A549 (cell line): ENCODE data around the gene RANBP17. TPM values are rescaled to one million over a fixed set of nuclear protein-coding genes. Genes with fewer than 3 reads are reported as not detected.

Experiments
- ATAC-seq, 2 experiments: fragments of 200-7000 bp in 1 of 2; fragments of >200 bp in 1 of 2; cut with Nextera tagmentation in 1 of 2; cut with Tn5 transposase in 1 of 2; 3 replicates each; pipeline versions ENCODE4 v1.8.0 to v1.9.1; 2018 to 2020; ENCODE audit warnings: mild to moderate bottlenecking in 1 of 2, moderate library complexity in 1 of 2
- CTCF ChIA-PET: fragments of 300-600 bp; sonication (Branson Sonifier 250); formaldehyde crosslinking; extraction: SDS; loops from one replicate; lab custom pipeline; 2021; ENCODE audit warnings: antibody characterized with exemption, inconsistent platforms; lab: Yijun Ruan, JAX
- POLR2A ChIA-PET: fragments of 350-600 bp; formaldehyde crosslinking; extraction: SDS; loops from one replicate; lab custom pipeline; 2021; ENCODE audit warnings: antibody characterized with exemption, inconsistent platforms; lab: Yijun Ruan, JAX
- DNase-seq, 2 experiments: peaks; one replicate each; pipeline versions ENCODE4 v3.0.0 to v3.0.0-alpha.2; 2011 to 2016; ENCODE audit warnings: low read depth in 1 of 2, low spot score in 1 of 2
- FAIRE-seq: peaks from 2 replicates; lab custom pipeline; 2011; peaks lifted over from hg19 to GRCh38; lab: Jason Lieb, UNC
- H3K27ac ChIP-seq, 2 experiments: fragments of >200 bp; sonication (Bioruptor Twin); formaldehyde crosslinking; 3 replicates each; pipeline ENCODE4 v1.5.1; 2016 to 2017
- H3K4me1 ChIP-seq: fragments of >200 bp; sonication (Bioruptor Twin); formaldehyde crosslinking; 3 replicates; pipeline ENCODE4 v1.6.1; 2016
- H3K4me2 ChIP-seq: fragments of >200 bp; sonication (Bioruptor Twin); formaldehyde crosslinking; 3 replicates; pipeline ENCODE4 v1.6.1; 2016
- H3K4me3 ChIP-seq: fragments of >200 bp; sonication (Bioruptor Twin); formaldehyde crosslinking; 3 replicates; pipeline ENCODE4 v1.5.1; 2016
- H3K9me3 ChIP-seq: fragments of >200 bp; sonication (Bioruptor Twin); formaldehyde crosslinking; 3 replicates; pipeline ENCODE4 v1.6.1; 2016
- ATOH8 ChIP-seq: fragments of 250-450 bp; sonication (Bioruptor Pico); IDR thresholded peaks from 2 replicates; pipeline ENCODE4 v1.5.0; 2020; ENCODE audit warnings: low read depth, mild to moderate bottlenecking, moderate library complexity
- CBX8 ChIP-seq: fragments of 200-600 bp; sonication (generic); IDR thresholded peaks from 2 replicates; pipeline ENCODE4 v1.6.1; 2016
- CHD4 ChIP-seq: fragments of 200-600 bp; sonication (generic); IDR thresholded peaks from 2 replicates; pipeline ENCODE4 v1.6.1; 2016; ENCODE audit warnings: antibody characterized with exemption, mild to moderate bottlenecking, borderline replicate concordance
- EHF ChIP-seq: fragments of 250-450 bp; sonication (Bioruptor Pico); IDR thresholded peaks from 2 replicates; pipeline ENCODE4 v1.5.0; 2020; ENCODE audit warnings: mild to moderate bottlenecking
- FOSB ChIP-seq: fragments of 250-450 bp; sonication (Bioruptor Pico); IDR thresholded peaks from 2 replicates; pipeline ENCODE4 v1.5.0; 2020; ENCODE audit warnings: mild to moderate bottlenecking, moderate library complexity
- HDAC2 ChIP-seq: fragments of 200-600 bp; sonication (generic); IDR thresholded peaks from 2 replicates; pipeline ENCODE4 v1.6.1; 2016
- HEYL ChIP-seq: fragments of 250-450 bp; sonication (Bioruptor Pico); IDR thresholded peaks from 2 replicates; pipeline ENCODE4 v1.8.0; 2021; ENCODE audit warnings: mild to moderate bottlenecking, moderate library complexity
- HOXA7 ChIP-seq: fragments of 250-450 bp; sonication (Bioruptor Pico); IDR thresholded peaks from 2 replicates; pipeline ENCODE4 v1.5.0; 2020; ENCODE audit warnings: mild to moderate bottlenecking, moderate library complexity
- HOXB5 ChIP-seq: fragments of 250-450 bp; sonication (Bioruptor Pico); IDR thresholded peaks from 2 replicates; pipeline ENCODE4 v1.5.0; 2020; ENCODE audit warnings: mild to moderate bottlenecking, moderate library complexity
- KDM5A ChIP-seq: fragments of 200-600 bp; sonication (generic); IDR thresholded peaks from 2 replicates; pipeline ENCODE4 v1.6.1; 2016; ENCODE audit warnings: antibody characterized with exemption, mild to moderate bottlenecking
- NFE2L2 ChIP-seq: fragments of 150-350 bp; conservative IDR thresholded peaks from 2 replicates; pipeline ENCODE4 v1.6.1; 2014; ENCODE audit warnings: low read length
- NPAS2 ChIP-seq: fragments of 250-450 bp; sonication (Bioruptor Pico); IDR thresholded peaks from 2 replicates; pipeline ENCODE4 v1.8.0; 2022; ENCODE audit warnings: mild to moderate bottlenecking, moderate library complexity, borderline replicate concordance
- PHF8 ChIP-seq: fragments of 200-600 bp; sonication (generic); IDR thresholded peaks from 2 replicates; pipeline ENCODE4 v1.6.1; 2016; ENCODE audit warnings: low read depth, mild to moderate bottlenecking, antibody characterized with exemption, moderate library complexity, borderline replicate concordance
- POLR2A ChIP-seq: IDR thresholded peaks from 2 replicates; pipeline ENCODE4 v1.6.1; 2012; ENCODE audit warnings: mild to moderate bottlenecking, low read length
- RAD21 ChIP-seq, 2 experiments: fragments of >200 bp in 1 of 2; sonication (Bioruptor Twin) in 1 of 2; formaldehyde crosslinking in 1 of 2; IDR thresholded peaks in 1 of 2; conservative IDR thresholded peaks in 1 of 2; 2 replicates in 1 of 2; 3 replicates in 1 of 2; pipeline ENCODE4 v1.6.1; 2012 to 2018; ENCODE audit warnings: inconsistent platforms in 1 of 2
- RCOR1 ChIP-seq: fragments of 150-350 bp; IDR thresholded peaks from 2 replicates; pipeline ENCODE4 v1.6.1; 2014; ENCODE audit warnings: antibody characterized with exemption, low read length, low read depth
- REST ChIP-seq: fragments of 200-600 bp; sonication (generic); IDR thresholded peaks from 2 replicates; pipeline ENCODE4 v1.6.1; 2016; ENCODE audit warnings: antibody characterized with exemption, mild to moderate bottlenecking, moderate library complexity
- RFX5 ChIP-seq: fragments of 450-650 bp; IDR thresholded peaks from 2 replicates; pipeline ENCODE4 v1.7.1; 2014; ENCODE audit warnings: antibody characterized with exemption, mild to moderate bottlenecking, moderate library complexity
- RNF2 ChIP-seq: fragments of 200-600 bp; sonication (generic); IDR thresholded peaks from 2 replicates; pipeline ENCODE4 v1.6.1; 2016; ENCODE audit warnings: low read depth, mild to moderate bottlenecking, antibody characterized with exemption, moderate library complexity, borderline replicate concordance
- SMC3 ChIP-seq: fragments of >200 bp; sonication (Bioruptor Twin); formaldehyde crosslinking; IDR thresholded peaks from 3 replicates; pipeline ENCODE4 v1.6.1; 2018; ENCODE audit warnings: inconsistent platforms
- SREBF2 ChIP-seq: fragments of 450-650 bp; IDR thresholded peaks from 2 replicates; pipeline ENCODE4 v1.6.1; 2014; ENCODE audit warnings: mild to moderate bottlenecking, moderate library complexity
- TFCP2L1 ChIP-seq: fragments of 250-450 bp; sonication (Bioruptor Pico); IDR thresholded peaks from 2 replicates; pipeline ENCODE4 v1.5.0; 2021; ENCODE audit warnings: mild to moderate bottlenecking
- TP53 ChIP-seq: fragments of 250-450 bp; sonication (Bioruptor Pico); IDR thresholded peaks from 2 replicates; pipeline ENCODE4 v1.5.0; 2021; ENCODE audit warnings: mild to moderate bottlenecking, moderate library complexity
- USF2 ChIP-seq: fragments of 450-650 bp; IDR thresholded peaks from 2 replicates; pipeline ENCODE4 v1.6.1; 2014; ENCODE audit warnings: antibody characterized with exemption
- ZC3H11A ChIP-seq: fragments of 450-650 bp; IDR thresholded peaks from 2 replicates; pipeline ENCODE4 v1.6.1; 2014; ENCODE audit warnings: antibody characterized with exemption, mild to moderate bottlenecking
- ZSCAN20 ChIP-seq: fragments of 250-450 bp; sonication (Bioruptor Pico); IDR thresholded peaks from 2 replicates; pipeline ENCODE4 v1.8.0; 2022; ENCODE audit warnings: mild to moderate bottlenecking, moderate library complexity
- WGBS: methylation state at CpG from one replicate; pipeline ENCODE4 v1.1.6; 2017; ENCODE audit errors: missing lambda C conversion rate; 5-methylcytosine and 5-hydroxymethylcytosine counted together
- polyA plus RNA-seq, 4 experiments: library from polyadenylated mRNA; depleted of rRNA in 3 of 4; stranded (reverse); fragments of >200 nt; fragmentation: RNase III in 1 of 4; extraction: RNeasy Plus Mini Kit Qiagen cat#74134 plus additional on column Dnase treatment in 1 of 4; gene quantifications; 2 replicates in 3 of 4; 3 replicates in 1 of 4; pipeline ENCODE4 v1.2.3, GENCODE V29; 2011 to 2017
- TF ChIP-seq, protein P1 (sequence below): fragments of >200 bp; sonication (Bioruptor Twin); formaldehyde crosslinking; IDR thresholded peaks from 2 replicates; pipeline ENCODE4 v1.6.1; 2016
- TF ChIP-seq, protein P2 (sequence below): fragments of >200 bp; sonication (Bioruptor Twin); formaldehyde crosslinking; IDR thresholded peaks from 3 replicates; pipeline ENCODE4 v1.6.1; 2016

The RANBP17 gene
- polyA plus RNA-seq, 2 of the 4 experiments (the other 2 are of a cell fraction), result 3.4 to 9.2 TPM

DNA sequence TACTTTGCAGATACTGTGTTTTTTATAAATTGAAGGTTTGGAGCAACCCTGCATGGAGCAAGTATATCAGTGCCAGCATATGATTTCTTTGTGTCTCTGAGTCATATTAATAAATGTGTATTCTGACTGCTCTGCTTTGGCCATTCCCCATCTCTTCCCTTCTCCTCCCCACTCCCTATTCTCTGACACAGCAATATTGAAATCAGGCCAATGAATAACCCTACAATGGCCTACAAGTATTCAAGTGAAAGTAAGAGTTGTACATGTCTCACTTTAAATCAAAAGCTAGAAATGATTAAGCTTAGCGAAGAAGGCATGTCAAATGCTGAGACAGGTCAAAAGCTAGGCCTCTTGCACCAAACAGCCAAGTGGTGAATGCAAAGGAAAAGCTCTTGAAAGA is 365.0 kb downstream of the RANBP17 start (continued):
- TF ChIP-seq SMC3 (no peak), ZSCAN20 (CRISPR knock-in tag) (no peak), RFX5 (no peak), HOXB5 (no peak)
- TF ChIP-seq, protein P1, sequence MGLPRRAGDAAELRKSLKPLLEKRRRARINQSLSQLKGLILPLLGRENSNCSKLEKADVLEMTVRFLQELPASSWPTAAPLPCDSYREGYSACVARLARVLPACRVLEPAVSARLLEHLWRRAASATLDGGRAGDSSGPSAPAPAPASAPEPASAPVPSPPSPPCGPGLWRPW, result no peak

- H3K27ac ChIP-seq, result no peak overlapping the region
- no peak for FAIRE-seq
- no peak overlapping the region for H3K4me2 ChIP-seq
- CTCF ChIA-PET, result interaction anchor here (0.7 to 1.6 kb wide), 2 partner anchors 9 to 11 kb away, joined by 3 read pairs; no protein-coding TSS in a partner anchor
- TF ChIP-seq EHF (CRISPR knock-in tag) (no peak), SMC3 (no peak), ATOH8 (CRISPR knock-in tag) (no peak)
- WGBS, result 53% methylated on average over 1 of the region's 1 CpG
- no peak overlapping the region for H3K4me3 ChIP-seq
- H3K9me3 ChIP-seq, result no peaks in the 10 kb centered on the region
- POLR2A ChIA-PET, result no interaction called here
- no peaks in the 10 kb centered on the region for H3K4me1 ChIP-seq
- DNase-seq, result no peak
- peak in 1 of 2 experiments; percentile 24; a peak in 1 of 6 replicates for ATAC-seq
These were observed 374.8 kb downstream of the RANBP17 start for GRCh38 chr5:171236651-171237050.

DNA sequence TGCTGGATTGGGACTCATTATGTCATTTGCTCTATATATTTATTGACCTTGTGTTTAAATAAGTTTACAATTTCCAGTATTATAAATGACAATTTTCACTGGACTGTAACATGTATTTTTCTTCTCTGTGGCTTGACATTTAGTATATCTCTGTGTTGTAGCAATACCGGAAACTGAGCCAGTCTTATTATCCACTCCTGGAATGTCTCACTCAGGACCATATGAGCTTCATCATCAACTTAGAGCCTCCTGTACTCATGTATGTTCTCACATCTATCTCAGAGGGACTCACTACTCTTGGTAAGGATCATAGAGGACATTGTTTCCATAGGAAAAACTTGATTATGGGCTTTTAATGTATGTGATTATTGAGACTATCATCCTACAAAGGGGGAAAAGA is 380.7 kb downstream of the RANBP17 start:
- FAIRE-seq (no peak), DNase-seq (no peak), ATAC-seq (no peak)
- Histone ChIP-seq H3K4me1 (no peaks in the 10 kb centered on the region), H3K9me3 (no peaks in the 10 kb centered on the region), H3K4me3 (no peak overlapping the region), H3K27ac (no peak overlapping the region), H3K4me2 (no peak overlapping the region)
- WGBS, result 85% methylated on average over 1 of the region's 1 CpG
- ChIA-PET CTCF (interaction anchor here (1.0 to 1.2 kb wide), 2 partner anchors 35 to 52 kb away, joined by 3 read pairs; no protein-coding TSS in a partner anchor), POLR2A (no interaction called here)
- TF ChIP-seq CHD4, result no peak
- no peak for TF ChIP-seq TFCP2L1 (CRISPR knock-in tag)
- no peak for TF ChIP-seq ZC3H11A
- no peak for TF ChIP-seq HEYL (CRISPR knock-in tag)
- no peak for TF ChIP-seq SREBF2
- TF ChIP-seq PHF8, result no peak
- no peak for TF ChIP-seq TP53 (CRISPR knock-in tag)
- TF ChIP-seq HOXA7 (CRISPR knock-in tag), result no peak
- no peak for TF ChIP-seq RFX5
- TF ChIP-seq NPAS2 (CRISPR knock-in tag), result no peak
- no peak for TF ChIP-seq KDM5A
- TF ChIP-seq RAD21 (conservative IDR thresholded peaks at IDR 0.05 in 1 of 2, IDR thresholded peaks at IDR 0.05 in 1 of 2), result no peak

GRCh38 chr5:171246231-171246630 is 384.4 kb downstream of the RANBP17 start:
- H3K4me3 ChIP-seq, result no peak overlapping the region
- H3K9me3 ChIP-seq, result peaks cover 18% of the 10 kb centered on the region; the same call in 2 of the 3 replicates
- TF ChIP-seq NFE2L2 (no peak), REST (no peak), HDAC2 (no peak), USF2 (no peak), RCOR1 (no peak), CBX8 (no peak), FOSB (no peak), HOXB5 (no peak), POLR2A (no peak), EHF (CRISPR knock-in tag) (no peak), RNF2 (no peak), HOXA7 (CRISPR knock-in tag) (no peak), RFX5 (no peak)
- TF ChIP-seq, protein P2, sequence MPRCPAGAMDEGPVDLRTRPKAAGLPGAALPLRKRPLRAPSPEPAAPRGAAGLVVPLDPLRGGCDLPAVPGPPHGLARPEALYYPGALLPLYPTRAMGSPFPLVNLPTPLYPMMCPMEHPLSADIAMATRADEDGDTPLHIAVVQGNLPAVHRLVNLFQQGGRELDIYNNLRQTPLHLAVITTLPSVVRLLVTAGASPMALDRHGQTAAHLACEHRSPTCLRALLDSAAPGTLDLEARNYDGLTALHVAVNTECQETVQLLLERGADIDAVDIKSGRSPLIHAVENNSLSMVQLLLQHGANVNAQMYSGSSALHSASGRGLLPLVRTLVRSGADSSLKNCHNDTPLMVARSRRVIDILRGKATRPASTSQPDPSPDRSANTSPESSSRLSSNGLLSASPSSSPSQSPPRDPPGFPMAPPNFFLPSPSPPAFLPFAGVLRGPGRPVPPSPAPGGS, result no peak
- TF ChIP-seq, all 56 proteins: peak for 0
- H3K27ac ChIP-seq, result no peak overlapping the region
- ChIA-PET POLR2A (no interaction called here), CTCF (interaction anchor here (0.6 to 2.1 kb wide), 3 partner anchors 10 to 96 kb away, joined by 3 to 5 read pairs (median 3); no protein-coding TSS in a partner anchor)
- no peak for FAIRE-seq
- H3K4me1 ChIP-seq, result no peaks in the 10 kb centered on the region
- no peak for ATAC-seq
- no peak overlapping the region for H3K4me2 ChIP-seq
- no peak for DNase-seq
- 87% methylated on average over 2 of the region's 2 CpGs for WGBS
